Measurements from ENCODE around the gene LZTS2. TPM values are rescaled to one million over a fixed set of nuclear protein-coding genes. Genes with fewer than 3 reads are reported as not detected.
A peak's percentile ranks its signal among the peaks of the same experiment; 100 is the strongest.

LZTS2 gene
- total RNA-seq, 4 donors from 2014 or later = 81.4 to 134 (median 98.7) TPM

DNA sequence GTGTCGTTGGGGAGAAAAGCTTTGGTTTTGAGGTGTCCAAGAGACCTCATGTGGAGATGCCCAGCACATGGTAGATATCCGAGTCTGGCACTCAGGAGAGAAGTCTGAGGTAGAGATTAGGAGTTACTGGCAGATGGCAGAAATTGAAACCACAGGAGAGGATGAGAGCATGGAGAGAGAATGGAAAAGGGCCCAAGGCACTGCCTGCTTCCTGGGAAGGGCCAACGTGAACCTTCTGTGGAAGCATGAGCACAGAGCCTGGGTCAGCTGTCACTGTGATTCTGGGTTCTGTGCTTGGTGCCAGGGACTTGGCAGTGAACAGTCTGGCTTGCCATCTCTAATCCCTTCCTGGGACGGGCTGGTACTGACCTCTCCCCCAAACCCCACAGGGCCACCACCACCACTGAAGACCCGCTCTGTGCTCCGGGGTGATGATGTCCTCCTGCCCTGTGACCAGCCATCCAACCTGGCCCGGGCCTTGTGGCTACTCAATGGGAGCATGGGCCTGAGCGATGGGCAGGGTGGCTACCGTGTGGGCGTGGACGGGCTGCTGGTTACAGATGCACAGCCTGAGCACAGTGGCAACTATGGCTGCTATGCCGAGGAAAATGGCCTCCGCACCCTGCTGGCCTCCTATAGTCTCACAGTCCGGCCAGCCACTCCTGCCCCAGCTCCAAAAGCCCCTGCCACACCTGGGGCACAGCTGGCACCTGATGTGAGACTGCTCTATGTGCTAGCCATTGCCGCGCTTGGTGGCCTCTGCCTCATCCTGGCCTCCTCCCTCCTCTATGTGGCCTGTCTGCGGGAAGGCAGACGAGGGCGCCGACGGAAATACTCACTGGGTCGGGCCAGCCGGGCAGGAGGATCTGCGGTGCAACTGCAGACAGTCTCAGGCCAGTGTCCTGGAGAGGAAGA is 16.4 kb upstream of the LZTS2 start:
- no peak for DNase-seq (ENCODE audit: low spot score in 2 of 2)
- H3K36me3 ChIP-seq = peaks cover 0 to 76% (median 0%) of the 10 kb centered on the region in 3 donors
- 87% methylated on average over 11 to 14 of the region's 24 CpGs for WGBS, 2 donors

DNA sequence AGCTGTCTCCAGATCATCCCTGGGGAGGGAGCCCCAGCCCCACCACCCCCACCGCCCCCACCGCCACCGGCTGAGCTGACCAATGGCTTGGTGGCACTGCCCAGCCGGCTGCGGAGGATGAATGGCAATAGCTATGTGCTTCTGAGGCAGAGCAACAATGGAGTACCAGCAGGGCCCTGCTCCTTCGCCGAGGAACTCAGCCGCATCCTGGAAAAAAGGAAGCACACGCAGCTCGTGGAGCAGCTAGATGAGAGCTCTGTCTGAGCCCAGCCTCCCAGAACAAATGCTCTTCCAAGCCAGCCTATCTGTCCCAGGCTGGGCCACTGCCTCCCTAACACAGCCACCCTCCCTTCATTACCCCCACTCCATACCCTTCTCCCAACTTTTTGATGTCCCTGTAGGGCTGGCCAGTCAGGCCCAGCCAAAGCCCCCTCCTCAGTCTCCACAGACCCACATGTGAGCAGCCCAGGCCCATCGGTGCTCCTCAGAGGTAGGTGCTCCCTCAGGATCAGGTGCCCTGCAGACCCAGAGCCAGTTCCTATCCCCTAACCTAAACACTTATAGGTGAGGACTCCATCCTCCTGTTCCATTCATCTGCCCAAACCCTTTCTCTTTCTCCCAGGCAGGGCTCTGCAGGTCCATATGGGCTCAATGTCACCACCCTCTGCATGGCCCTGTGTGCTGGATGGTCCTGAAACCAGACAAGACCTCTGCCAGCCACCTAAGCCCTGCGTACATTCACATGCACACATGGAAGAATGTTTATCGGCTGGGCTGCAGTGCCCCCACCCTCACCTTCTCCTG is 15.5 kb upstream of the LZTS2 start:
- no peak for DNase-seq (ENCODE audit: low spot score in 2 of 2)
- Histone ChIP-seq H3K4me3 (no peak overlapping the region), H3K4me1 (peaks cover 0 to 40% (median 18%) of the 10 kb centered on the region in 4 donors), H3K9me3 (no peaks in the 10 kb centered on the region), H3K27me3 (no peaks in the 10 kb centered on the region), H3K36me3 (peaks cover 0 to 68% (median 0%) of the 10 kb centered on the region in 3 donors), H3K27ac (peak overlapping the region; percentile 29 to 87 (median 54))
- TF ChIP-seq, protein P1, sequence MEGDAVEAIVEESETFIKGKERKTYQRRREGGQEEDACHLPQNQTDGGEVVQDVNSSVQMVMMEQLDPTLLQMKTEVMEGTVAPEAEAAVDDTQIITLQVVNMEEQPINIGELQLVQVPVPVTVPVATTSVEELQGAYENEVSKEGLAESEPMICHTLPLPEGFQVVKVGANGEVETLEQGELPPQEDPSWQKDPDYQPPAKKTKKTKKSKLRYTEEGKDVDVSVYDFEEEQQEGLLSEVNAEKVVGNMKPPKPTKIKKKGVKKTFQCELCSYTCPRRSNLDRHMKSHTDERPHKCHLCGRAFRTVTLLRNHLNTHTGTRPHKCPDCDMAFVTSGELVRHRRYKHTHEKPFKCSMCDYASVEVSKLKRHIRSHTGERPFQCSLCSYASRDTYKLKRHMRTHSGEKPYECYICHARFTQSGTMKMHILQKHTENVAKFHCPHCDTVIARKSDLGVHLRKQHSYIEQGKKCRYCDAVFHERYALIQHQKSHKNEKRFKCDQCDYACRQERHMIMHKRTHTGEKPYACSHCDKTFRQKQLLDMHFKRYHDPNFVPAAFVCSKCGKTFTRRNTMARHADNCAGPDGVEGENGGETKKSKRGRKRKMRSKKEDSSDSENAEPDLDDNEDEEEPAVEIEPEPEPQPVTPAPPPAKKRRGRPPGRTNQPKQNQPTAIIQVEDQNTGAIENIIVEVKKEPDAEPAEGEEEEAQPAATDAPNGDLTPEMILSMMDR (IDR thresholded peaks at IDR 0.05) = no peak
- TF ChIP-seq POLR2A (IDR thresholded peaks at IDR 0.05) (no peak), EP300 (IDR thresholded peaks at IDR 0.05) (no peak)
- 63 to 73% methylated on average over 12 of the region's 13 CpGs for whole genome bisulfite sequencing, 2 donors

More for the DNA sequence above, 16.4 kb upstream of the LZTS2 start:
- H3K27me3 ChIP-seq = no peaks in the 10 kb centered on the region
- H3K4me1 ChIP-seq = peaks cover 0 to 31% (median 14%) of the 10 kb centered on the region in 4 donors
- peak overlapping the region in 2 of 4 donors; percentile 70 to 87 for H3K27ac ChIP-seq
- no peak overlapping the region for H3K4me3 ChIP-seq
- no peaks in the 10 kb centered on the region for H3K9me3 ChIP-seq
- TF ChIP-seq EP300 (IDR thresholded peaks at IDR 0.05) = no peak
- TF ChIP-seq, protein P1 (IDR thresholded peaks at IDR 0.05) = no peak
- TF ChIP-seq POLR2A (IDR thresholded peaks at IDR 0.05) = no peak

DNA sequence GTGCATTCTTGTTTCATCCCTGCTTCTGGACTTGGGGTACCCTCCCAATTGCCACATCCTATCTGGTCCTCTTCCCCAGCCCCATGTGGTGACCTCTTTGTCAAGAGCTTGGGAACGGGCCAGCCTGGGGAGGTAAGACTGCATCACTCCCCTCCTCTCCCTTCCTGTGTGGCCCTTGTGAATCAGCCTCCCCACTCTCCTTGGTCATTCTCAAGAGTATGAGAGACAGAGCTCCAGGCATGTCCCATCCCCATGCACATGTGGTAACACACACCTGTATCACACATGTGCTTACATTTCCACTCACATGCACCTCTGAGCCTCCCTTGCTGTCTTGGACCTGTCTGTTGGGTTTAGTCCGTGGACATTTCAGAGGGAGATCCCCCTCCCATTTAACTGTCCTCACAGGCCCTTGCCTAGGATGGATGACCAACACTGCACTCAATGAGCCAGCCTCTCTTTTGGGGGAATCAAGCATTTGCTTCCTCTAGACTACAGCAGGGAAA is 14.9 kb upstream of the LZTS2 start:
- peak overlapping the region; percentile 29 to 87 (median 54) for H3K27ac ChIP-seq
- 60 to 83% methylated on average over 2 of the region's 2 CpGs for WGBS, 2 donors
- H3K36me3 ChIP-seq = peaks cover 0 to 68% (median 0%) of the 10 kb centered on the region in 3 donors
- no peak overlapping the region for H3K4me3 ChIP-seq
- H3K9me3 ChIP-seq = no peaks in the 10 kb centered on the region
- no peaks in the 10 kb centered on the region for H3K27me3 ChIP-seq
- TF ChIP-seq, protein P1 (IDR thresholded peaks at IDR 0.05) = no peak
- TF ChIP-seq POLR2A (IDR thresholded peaks at IDR 0.05) = no peak
- no peak for TF ChIP-seq EP300 (IDR thresholded peaks at IDR 0.05)
- peaks cover 0 to 44% (median 18%) of the 10 kb centered on the region in 4 donors for H3K4me1 ChIP-seq
- DNase-seq (ENCODE audit: low spot score in 2 of 2) = no peak

DNA sequence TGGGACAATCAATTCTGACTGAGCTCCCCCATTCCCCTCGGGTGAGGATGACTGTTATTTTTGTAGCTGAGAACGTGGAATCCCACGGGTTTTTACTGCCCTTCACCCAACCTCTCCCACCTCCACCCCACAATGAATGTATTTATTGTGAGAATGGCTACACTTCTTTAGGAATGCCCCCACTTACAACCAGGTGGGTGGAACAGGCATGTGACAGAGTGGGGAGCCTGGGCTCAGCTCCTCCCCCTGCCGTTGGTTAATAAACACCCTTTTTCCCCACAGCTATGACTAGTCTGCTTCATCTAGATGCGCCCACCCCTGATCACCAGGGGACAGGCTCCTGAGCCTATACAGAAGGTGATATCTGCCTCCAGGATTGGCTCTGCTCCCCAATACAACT is 14.3 kb upstream of the LZTS2 start:
- no peaks in the 10 kb centered on the region for H3K9me3 ChIP-seq
- H3K27ac ChIP-seq = peak overlapping the region in 3 of 4 donors; percentile 29 to 87 (median 85)
- peaks cover 0 to 68% (median 0%) of the 10 kb centered on the region in 3 donors for H3K36me3 ChIP-seq
- no peak overlapping the region for H3K4me3 ChIP-seq
- no peak for DNase-seq (ENCODE audit: low spot score in 2 of 2)
- WGBS, 2 donors = 41 to 42% methylated on average over 5 of the region's 5 CpGs
- no peaks in the 10 kb centered on the region for H3K27me3 ChIP-seq
- TF ChIP-seq EP300 (IDR thresholded peaks at IDR 0.05) (peak in 1 of 2 donors; percentile 64), POLR2A (IDR thresholded peaks at IDR 0.05) (no peak)
- H3K4me1 ChIP-seq = peaks cover 0 to 48% (median 18%) of the 10 kb centered on the region in 4 donors

DNA sequence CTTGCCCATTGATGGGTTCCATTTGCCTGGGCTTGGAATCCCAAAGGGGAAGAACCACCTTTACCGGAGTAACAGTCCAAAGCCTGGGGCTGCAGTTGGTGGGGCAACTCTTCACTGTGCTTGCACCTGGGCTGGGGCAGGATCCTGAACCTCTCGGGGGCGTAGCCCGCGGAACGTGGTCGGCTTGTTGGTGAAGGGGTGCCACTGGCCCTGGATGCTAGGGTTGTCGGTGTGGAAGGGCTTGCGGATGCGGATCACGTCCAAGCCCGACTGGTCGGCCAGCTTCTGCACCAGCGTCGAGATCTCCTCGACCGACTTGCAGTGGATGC is 13.0 kb upstream of the LZTS2 start:
- H3K36me3 ChIP-seq = peaks cover 0 to 68% (median 0%) of the 10 kb centered on the region in 3 donors
- no peaks in the 10 kb centered on the region for H3K9me3 ChIP-seq
- H3K27me3 ChIP-seq = no peaks in the 10 kb centered on the region
- peak overlapping the region; percentile 65 to 99 (median 94) for H3K4me3 ChIP-seq
- TF ChIP-seq EP300 (IDR thresholded peaks at IDR 0.05) (no peak), POLR2A (IDR thresholded peaks at IDR 0.05) (no peak)
- TF ChIP-seq, protein P1 (IDR thresholded peaks at IDR 0.05) = no peak
- H3K4me1 ChIP-seq = peaks cover 0 to 48% (median 18%) of the 10 kb centered on the region in 4 donors
- H3K27ac ChIP-seq = peak overlapping the region; percentile 41 to 87 (median 83)
- 12 to 19% methylated on average over 10 to 15 of the region's 17 CpGs for WGBS, 2 donors
- no peak for DNase-seq (ENCODE audit: low spot score in 2 of 2)

Data from tibial nerve (tissue), 4 donors.